Panc1 (cell line): Measurements from ENCODE around the gene HLCS.

Experiments used
- CTCF ChIP-seq: fragments of 450-650 bp; IDR thresholded peaks from 2 replicates; pipeline ENCODE4 v1.5.1; 2017; ENCODE audit warnings: mild to moderate bottlenecking
- POLR2AphosphoS5 ChIP-seq: IDR thresholded peaks from 2 replicates; pipeline ENCODE4 v1.6.1; 2012; ENCODE audit warnings: mild to moderate bottlenecking, low read depth, low read length, moderate library complexity
- REST ChIP-seq, 2 experiments: IDR thresholded peaks; 2 replicates each; pipeline ENCODE4 v1.6.1; 2011 to 2012; ENCODE audit warnings: low read depth in 2 of 2, control low read depth in 1 of 2, low read length in 1 of 2, mild to moderate bottlenecking in 1 of 2, moderate library complexity in 1 of 2; ENCODE audit not compliant: insufficient read depth in 1 of 2
- SIN3A ChIP-seq: IDR thresholded peaks from 2 replicates; pipeline ENCODE4 v1.6.1; 2012; ENCODE audit warnings: low read depth, mild to moderate bottlenecking, low read length, moderate library complexity, borderline replicate concordance; ENCODE audit not compliant: insufficient read depth
- TCF7L2 ChIP-seq: IDR thresholded peaks from 2 replicates; pipeline ENCODE4 v1.6.1; 2011; ENCODE audit warnings: mild to moderate bottlenecking, low read depth, low read length, inconsistent platforms

DNA sequence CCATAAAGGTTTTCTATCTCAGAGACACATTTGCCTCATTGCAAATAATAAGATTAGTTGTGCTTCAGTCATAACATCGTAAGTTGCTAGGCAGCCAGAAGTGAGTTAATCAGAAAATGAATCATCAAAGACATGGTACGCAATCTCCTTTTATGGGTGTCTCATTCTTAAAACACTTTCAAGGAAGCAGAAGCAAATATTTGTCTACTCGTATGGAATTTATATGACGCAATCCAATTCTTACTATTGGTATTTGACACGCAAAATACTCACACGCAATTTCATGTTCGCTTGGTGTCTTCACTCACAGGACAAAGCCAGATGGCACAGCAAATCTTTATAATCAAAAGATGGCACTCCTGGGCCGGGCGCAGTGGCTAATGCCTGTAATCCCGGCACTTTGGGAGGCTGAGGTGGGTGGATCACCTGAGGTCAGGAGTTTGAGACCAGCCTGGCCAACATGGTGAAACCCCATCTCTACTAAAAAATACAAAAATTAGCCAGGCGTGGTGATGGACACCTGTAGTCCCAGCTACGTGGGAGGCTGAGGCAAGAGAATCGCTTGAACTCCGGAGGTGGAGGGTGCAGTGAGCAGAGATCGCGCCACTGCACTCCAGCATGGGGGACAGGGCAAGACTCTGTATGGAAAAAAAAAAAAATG, 56.4 kb downstream of the HLCS start:
- TF ChIP-seq REST (IDR thresholded peaks at IDR 0.05; ENCODE audit: insufficient read depth in 1 of 2, low read depth in 2 of 2, low read length in 1 of 2): no peak
- no peak for TF ChIP-seq POLR2AphosphoS5
- no peak for TF ChIP-seq CTCF
- TF ChIP-seq TCF7L2: no peak
- TF ChIP-seq SIN3A: no peak
